K562 (cell line): Measurements from ENCODE around the gene MPRIP.

Source experiments
- CTCF ChIP-seq, 3 experiments: IDR thresholded peaks in 2 of 3; conservative IDR thresholded peaks in 1 of 3; 2 replicates each; pipeline ENCODE4 v1.5.1; 2011 to 2012; ENCODE audit warnings: low read length in 3 of 3, mild to moderate bottlenecking in 3 of 3, control low read depth in 2 of 3, improper control_type of control experiment in 1 of 3, inconsistent platforms in 1 of 3, low read depth in 1 of 3, mixed read lengths in 1 of 3, moderate library complexity in 1 of 3; ENCODE audit not compliant: insufficient read depth in 2 of 3
- E2F4 ChIP-seq: sonication (generic); formaldehyde crosslinking; IDR thresholded peaks from 2 replicates; pipeline ENCODE4 v1.8.0; 2022; ENCODE audit warnings: mild to moderate bottlenecking, low read depth, missing genetic modification reagents
- GABPB2 ChIP-seq: fragments of 250-450 bp; sonication (Bioruptor Pico); conservative IDR thresholded peaks from 2 replicates; pipeline ENCODE4 v1.5.1; 2021; ENCODE audit warnings: mild to moderate bottlenecking
- HDAC6 ChIP-seq: IDR thresholded peaks from 2 replicates; pipeline ENCODE4 v1.6.1; 2012; ENCODE audit warnings: low read depth, mild to moderate bottlenecking, control low read depth, inconsistent platforms, low read length, moderate library complexity
- MYBL2 ChIP-seq, 2 experiments: fragments of 450-650 bp in 1 of 2; sonication (generic) in 1 of 2; formaldehyde crosslinking in 1 of 2; IDR thresholded peaks; 2 replicates each; pipeline versions ENCODE4 v1.6.1 to v1.8.1; 2017 to 2022; ENCODE audit warnings: borderline replicate concordance in 1 of 2, inconsistent platforms in 1 of 2, low read depth in 1 of 2, mild to moderate bottlenecking in 1 of 2, missing genetic modification reagents in 1 of 2, moderate library complexity in 1 of 2
- SIRT6 ChIP-seq: IDR thresholded peaks from one replicate; pipeline ENCODE4 v1.6.1; 2012; ENCODE audit warnings: low read depth, mild to moderate bottlenecking, control low read depth, inconsistent platforms, low read length, moderate library complexity
- SMAD3 ChIP-seq: fragments of 450-650 bp; formaldehyde crosslinking; conservative IDR thresholded peaks from 2 replicates; pipeline ENCODE4 v1.4.0; 2020; ENCODE audit warnings: mild to moderate bottlenecking
- ZBTB7A ChIP-seq: IDR thresholded peaks from 2 replicates; pipeline ENCODE4 v1.6.1; 2011; ENCODE audit warnings: low read depth, mild to moderate bottlenecking, low read length, moderate library complexity, borderline replicate concordance; ENCODE audit not compliant: control insufficient read depth
- ZKSCAN1 ChIP-seq: fragments of 150-350 bp; IDR thresholded peaks from 2 replicates; pipeline ENCODE4 v1.6.1; 2016; ENCODE audit warnings: low read depth, low read length
- ZNF644 ChIP-seq: fragments of 200-800 bp; sonication (Bioruptor generic); IDR thresholded peaks from 2 replicates; pipeline ENCODE4 v1.6.1; 2016; ENCODE audit warnings: low read depth, missing genetic modification characterization, missing compliant biosample characterization

- no peak for TF ChIP-seq CTCF (IDR thresholded peaks at IDR 0.05 in 2 of 3, conservative IDR thresholded peaks at IDR 0.05 in 1 of 3; ENCODE audit: insufficient read depth in 2 of 3, low read depth in 1 of 3, low read length in 3 of 3)
- no peak for TF ChIP-seq MYBL2 (IDR thresholded peaks at IDR 0.05; ENCODE audit: low read depth)
- no peak for TF ChIP-seq MYBL2 (CRISPR knock-in tag; IDR thresholded peaks at IDR 0.05; ENCODE audit: borderline replicate concordance)
- TF ChIP-seq E2F4 (CRISPR knock-in tag) = no peak
- TF ChIP-seq ZKSCAN1 = no peak
- TF ChIP-seq SIRT6 = no peak
- TF ChIP-seq ZBTB7A = no peak
- TF ChIP-seq HDAC6 = no peak
- no peak for TF ChIP-seq ZNF644 (tag)
- TF ChIP-seq SMAD3 = no peak
- TF ChIP-seq GABPB2 (CRISPR knock-in tag) = no peak
Measured at GRCh38 chr17:17058304-17058703, 16.0 kb downstream of the MPRIP start.
